ENCODE measurements around the gene TGM1.

Gene TGM1

DNA sequence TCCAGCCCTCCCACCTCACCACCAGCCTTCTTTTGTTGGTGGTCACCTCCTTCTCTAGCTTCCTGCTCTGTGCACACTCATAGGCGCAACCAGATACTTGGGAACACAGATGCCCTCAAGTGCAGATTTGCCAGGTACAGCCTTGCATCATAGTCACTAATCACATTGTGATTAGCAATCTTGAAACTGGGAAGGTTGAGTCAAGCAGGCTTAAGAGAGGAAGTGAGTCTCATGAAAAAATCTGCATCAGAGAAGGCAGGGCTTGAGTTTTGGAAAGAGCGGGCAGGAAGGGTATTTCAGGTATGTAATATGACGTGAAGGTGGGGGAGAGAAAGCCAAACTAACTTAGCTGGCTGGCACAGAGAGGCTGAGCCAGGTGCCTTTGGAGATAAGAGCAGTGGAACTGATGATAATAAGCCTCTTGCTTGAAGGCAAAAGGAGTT, 11.1 kb upstream of the TGM1 start:
- peak; percentile 79 for DNase-seq (ENCODE audit: low spot score)

DNA sequence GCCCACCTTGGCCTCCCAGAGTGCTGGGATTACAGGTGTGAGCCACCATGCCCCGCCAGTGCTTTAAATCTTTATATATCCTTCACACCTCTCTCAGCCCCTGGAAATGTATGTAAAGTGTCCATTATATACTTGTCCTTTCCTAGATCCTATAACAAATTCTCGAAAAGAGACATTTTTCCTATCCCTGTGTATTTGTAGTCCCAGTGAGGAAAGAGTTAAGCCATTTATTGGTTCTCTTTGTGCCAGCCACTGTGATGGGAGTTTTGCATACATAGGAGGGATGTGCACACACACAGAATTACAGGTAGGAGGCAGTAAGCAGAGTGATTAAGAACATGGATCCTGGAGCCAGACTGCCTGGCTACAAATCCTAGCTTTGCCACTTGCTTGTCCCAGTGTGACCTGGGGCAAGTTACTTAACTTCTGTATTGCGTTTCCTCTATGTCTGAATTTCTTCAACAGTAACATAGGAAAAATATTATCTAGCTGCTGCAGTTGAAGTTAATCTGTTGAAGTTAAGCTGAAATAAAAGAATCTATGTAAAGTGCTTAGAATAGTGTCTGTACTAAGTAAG, 10.5 kb upstream of the TGM1 start:
- TF ChIP-seq, protein P1, sequence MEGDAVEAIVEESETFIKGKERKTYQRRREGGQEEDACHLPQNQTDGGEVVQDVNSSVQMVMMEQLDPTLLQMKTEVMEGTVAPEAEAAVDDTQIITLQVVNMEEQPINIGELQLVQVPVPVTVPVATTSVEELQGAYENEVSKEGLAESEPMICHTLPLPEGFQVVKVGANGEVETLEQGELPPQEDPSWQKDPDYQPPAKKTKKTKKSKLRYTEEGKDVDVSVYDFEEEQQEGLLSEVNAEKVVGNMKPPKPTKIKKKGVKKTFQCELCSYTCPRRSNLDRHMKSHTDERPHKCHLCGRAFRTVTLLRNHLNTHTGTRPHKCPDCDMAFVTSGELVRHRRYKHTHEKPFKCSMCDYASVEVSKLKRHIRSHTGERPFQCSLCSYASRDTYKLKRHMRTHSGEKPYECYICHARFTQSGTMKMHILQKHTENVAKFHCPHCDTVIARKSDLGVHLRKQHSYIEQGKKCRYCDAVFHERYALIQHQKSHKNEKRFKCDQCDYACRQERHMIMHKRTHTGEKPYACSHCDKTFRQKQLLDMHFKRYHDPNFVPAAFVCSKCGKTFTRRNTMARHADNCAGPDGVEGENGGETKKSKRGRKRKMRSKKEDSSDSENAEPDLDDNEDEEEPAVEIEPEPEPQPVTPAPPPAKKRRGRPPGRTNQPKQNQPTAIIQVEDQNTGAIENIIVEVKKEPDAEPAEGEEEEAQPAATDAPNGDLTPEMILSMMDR (IDR thresholded peaks at IDR 0.05; ENCODE audit: extremely low read depth, missing control alignments), result no peak
- DNase-seq (ENCODE audit: low spot score), result no peak

More for the DNA sequence above, 11.1 kb upstream of the TGM1 start:
- TF ChIP-seq, protein P1 (IDR thresholded peaks at IDR 0.05; ENCODE audit: extremely low read depth, missing control alignments), result no peak

DNA sequence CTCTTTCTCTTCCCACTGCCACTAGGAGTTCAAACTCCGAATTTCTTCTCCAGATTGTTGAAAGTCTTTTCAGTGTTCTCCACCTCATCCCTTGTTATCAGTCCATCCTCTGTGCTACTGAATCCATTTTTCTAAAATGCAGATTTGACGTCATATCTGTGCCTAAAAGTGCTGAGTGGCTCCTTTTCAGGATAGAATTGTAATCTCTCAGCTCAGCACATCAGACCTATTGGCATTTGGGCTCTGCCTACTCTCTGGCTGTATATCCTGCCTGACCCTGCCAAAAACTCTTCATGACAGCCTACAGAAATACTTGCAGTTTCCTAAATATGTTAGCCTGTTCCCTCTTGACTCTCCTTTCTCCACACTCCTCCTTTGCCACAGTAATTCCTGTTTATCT, 9.5 kb upstream of the TGM1 start:
- DNase-seq (ENCODE audit: low spot score), result no peak

DNA sequence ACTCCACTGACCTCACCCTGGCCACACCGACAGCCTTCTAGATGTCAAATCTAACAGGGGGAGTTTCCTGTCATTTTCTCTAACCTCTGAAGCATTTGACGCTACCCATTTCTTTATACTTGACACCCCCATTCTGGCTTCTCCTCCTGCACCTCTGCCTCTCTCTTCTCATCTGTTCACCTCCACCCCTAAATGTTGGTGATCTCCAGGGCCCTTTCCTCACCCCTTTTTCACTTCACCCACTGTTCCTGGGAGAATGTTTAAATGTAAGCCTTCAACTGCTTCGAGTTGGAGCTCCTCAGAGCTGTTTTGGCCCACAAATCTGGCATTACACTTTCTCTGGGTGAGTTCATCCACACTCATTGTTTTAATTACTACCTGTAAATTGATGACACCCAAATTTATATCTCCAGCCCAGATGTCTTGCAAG, 8.9 kb upstream of the TGM1 start:
- TF ChIP-seq, protein P1 (IDR thresholded peaks at IDR 0.05; ENCODE audit: extremely low read depth, missing control alignments), result no peak

More for the DNA sequence above, 9.5 kb upstream of the TGM1 start:
- TF ChIP-seq, protein P1 (IDR thresholded peaks at IDR 0.05; ENCODE audit: extremely low read depth, missing control alignments), result no peak

DNA sequence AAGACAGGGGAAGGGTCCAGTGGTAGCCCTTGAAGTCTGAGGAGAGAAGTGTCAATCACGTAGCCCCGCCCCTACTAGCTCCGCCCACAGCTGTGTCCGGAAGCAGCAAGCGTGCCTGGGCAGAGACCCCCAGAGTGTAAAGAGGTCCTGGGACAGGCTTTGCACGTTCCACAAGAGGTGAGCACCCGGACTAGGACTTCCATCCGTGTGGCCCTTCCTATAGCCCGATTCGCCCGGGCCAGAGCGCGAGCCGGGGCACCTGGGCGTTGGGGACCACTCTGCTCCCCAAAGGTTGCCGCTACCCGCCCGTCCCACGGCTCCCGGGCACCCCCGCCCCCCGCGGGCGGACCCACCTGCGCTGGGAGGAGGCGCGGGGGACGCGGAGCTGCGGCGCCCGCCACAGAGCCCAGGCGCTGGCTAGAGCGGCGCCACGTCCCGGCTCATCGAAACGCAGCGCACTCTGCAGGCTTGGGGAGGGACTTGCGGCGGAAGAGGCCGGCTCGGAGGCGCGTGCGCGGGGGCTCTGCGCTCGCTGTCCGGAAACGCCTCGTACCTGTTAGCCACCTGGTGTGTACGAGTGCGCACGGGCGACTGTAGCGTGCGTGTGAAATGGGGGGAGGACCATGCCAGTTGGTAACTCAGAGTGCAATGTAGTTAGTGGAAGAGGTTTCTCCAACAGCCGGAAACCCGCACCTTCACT, 8.3 kb upstream of the TGM1 start, which contains the start of gene RABGGTA:
TSS of gene RABGGTA (minus strand) at position 464 of the 700 bp plus-strand sequence. CDS start 482 bp downstream, outside the sequence.
- peak; percentile 96 for DNase-seq (ENCODE audit: low spot score)
- TF ChIP-seq, protein P1 (IDR thresholded peaks at IDR 0.05; ENCODE audit: extremely low read depth, missing control alignments), result peak; percentile 86

More for the DNA sequence above, 8.9 kb upstream of the TGM1 start:
- DNase-seq (ENCODE audit: low spot score), result no peak

DNA sequence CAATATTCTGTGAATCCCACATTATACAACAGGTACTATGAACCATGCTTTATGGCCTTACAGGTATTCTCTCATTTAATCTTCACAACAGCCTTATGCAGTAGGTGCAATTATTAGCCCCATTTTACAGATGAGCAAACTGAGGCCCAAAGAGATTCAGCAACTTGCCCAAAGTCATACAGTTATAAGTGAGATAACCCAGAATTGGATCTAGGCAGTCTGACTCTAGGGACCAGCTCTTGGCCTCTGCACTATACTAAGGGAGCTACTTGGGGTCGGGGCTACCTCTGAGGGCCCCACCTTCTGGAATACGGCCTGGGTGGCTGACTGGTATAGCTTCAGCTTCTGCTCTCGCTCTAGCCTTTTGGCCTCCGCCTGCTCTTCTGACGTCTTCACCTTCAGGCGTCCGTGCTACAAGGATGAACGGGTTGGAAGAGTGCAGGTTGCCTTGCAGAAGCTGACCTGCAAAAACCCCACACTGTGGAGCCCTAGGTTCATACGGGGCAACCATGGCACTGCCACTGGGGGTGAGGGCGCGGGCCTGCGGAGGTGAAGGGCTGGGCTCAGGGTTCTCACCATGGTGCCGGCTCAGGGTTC, 7.7 kb upstream of the TGM1 start:
- no peak for DNase-seq (ENCODE audit: low spot score)
- TF ChIP-seq, protein P1 (IDR thresholded peaks at IDR 0.05; ENCODE audit: extremely low read depth, missing control alignments), result no peak
